ENCODE results near the gene TTLL1.
"Not testable (repeated sequence)": the region's sequence is repeated elsewhere in the genome, so short reads cannot be mapped to it uniquely, and the experiment has no call there.

The TTLL1 gene

GRCh38 chr22:42995654-42996053 is 93.5 kb downstream of the TTLL1 start:
- not testable (repeated sequence) for H3K27me3 ChIP-seq (replicated peaks; ENCODE audit: control insufficient read depth, insufficient read depth, low read length, poor library complexity, severe bottlenecking); H3K4me3 ChIP-seq (ENCODE audit: insufficient read depth, low read depth, low read length, poor library complexity, severe bottlenecking); H3K36me3 ChIP-seq (ENCODE audit: control insufficient read depth, insufficient read depth, low read length); H3K9me3 ChIP-seq (ENCODE audit: control insufficient read depth, low read length); H3K4me1 ChIP-seq (ENCODE audit: control insufficient read depth, insufficient read depth, low read length, poor library complexity, severe bottlenecking); H3K27ac ChIP-seq (ENCODE audit: insufficient read depth, low read length, poor library complexity, severe bottlenecking); DNase-seq

- no peak for DNase-seq
- Histone ChIP-seq H3K36me3 (ENCODE audit: control insufficient read depth, insufficient read depth, low read length) (peaks cover 3% of the 10 kb centered on the region), H3K4me3 (ENCODE audit: insufficient read depth, low read depth, low read length, poor library complexity, severe bottlenecking) (no peak overlapping the region), H3K4me1 (ENCODE audit: control insufficient read depth, insufficient read depth, low read length, poor library complexity, severe bottlenecking) (peaks cover 4% of the 10 kb centered on the region), H3K27ac (ENCODE audit: insufficient read depth, low read length, poor library complexity, severe bottlenecking) (no peak overlapping the region), H3K27me3 (replicated peaks; ENCODE audit: control insufficient read depth, insufficient read depth, low read length, poor library complexity, severe bottlenecking) (no peaks in the 10 kb centered on the region), H3K9me3 (ENCODE audit: control insufficient read depth, low read length) (no peaks in the 10 kb centered on the region)
These were observed 94.2 kb downstream of the TTLL1 start for GRCh38 chr22:42994917-42995562.

- Histone ChIP-seq H3K4me3 (ENCODE audit: insufficient read depth, low read depth, low read length, poor library complexity, severe bottlenecking) (no peak overlapping the region), H3K4me1 (ENCODE audit: control insufficient read depth, insufficient read depth, low read length, poor library complexity, severe bottlenecking) (peaks cover 4% of the 10 kb centered on the region), H3K9me3 (ENCODE audit: control insufficient read depth, low read length) (no peaks in the 10 kb centered on the region), H3K36me3 (ENCODE audit: control insufficient read depth, insufficient read depth, low read length) (peaks cover 3% of the 10 kb centered on the region), H3K27ac (ENCODE audit: insufficient read depth, low read length, poor library complexity, severe bottlenecking) (no peak overlapping the region), H3K27me3 (replicated peaks; ENCODE audit: control insufficient read depth, insufficient read depth, low read length, poor library complexity, severe bottlenecking) (no peaks in the 10 kb centered on the region)
- DNase-seq = no peak
These were observed 94.8 kb downstream of the TTLL1 start for GRCh38 chr22:42994276-42994916.

GRCh38 chr22:42993651-42994275 is 95.4 kb downstream of the TTLL1 start:
- Histone ChIP-seq H3K9me3 (ENCODE audit: control insufficient read depth, low read length) (no peaks in the 10 kb centered on the region), H3K4me3 (ENCODE audit: insufficient read depth, low read depth, low read length, poor library complexity, severe bottlenecking) (no peak overlapping the region), H3K4me1 (ENCODE audit: control insufficient read depth, insufficient read depth, low read length, poor library complexity, severe bottlenecking) (peaks cover 4% of the 10 kb centered on the region), H3K27ac (ENCODE audit: insufficient read depth, low read length, poor library complexity, severe bottlenecking) (no peak overlapping the region), H3K36me3 (ENCODE audit: control insufficient read depth, insufficient read depth, low read length) (peaks cover 3% of the 10 kb centered on the region), H3K27me3 (replicated peaks; ENCODE audit: control insufficient read depth, insufficient read depth, low read length, poor library complexity, severe bottlenecking) (no peaks in the 10 kb centered on the region)
- no peak for DNase-seq

DNA sequence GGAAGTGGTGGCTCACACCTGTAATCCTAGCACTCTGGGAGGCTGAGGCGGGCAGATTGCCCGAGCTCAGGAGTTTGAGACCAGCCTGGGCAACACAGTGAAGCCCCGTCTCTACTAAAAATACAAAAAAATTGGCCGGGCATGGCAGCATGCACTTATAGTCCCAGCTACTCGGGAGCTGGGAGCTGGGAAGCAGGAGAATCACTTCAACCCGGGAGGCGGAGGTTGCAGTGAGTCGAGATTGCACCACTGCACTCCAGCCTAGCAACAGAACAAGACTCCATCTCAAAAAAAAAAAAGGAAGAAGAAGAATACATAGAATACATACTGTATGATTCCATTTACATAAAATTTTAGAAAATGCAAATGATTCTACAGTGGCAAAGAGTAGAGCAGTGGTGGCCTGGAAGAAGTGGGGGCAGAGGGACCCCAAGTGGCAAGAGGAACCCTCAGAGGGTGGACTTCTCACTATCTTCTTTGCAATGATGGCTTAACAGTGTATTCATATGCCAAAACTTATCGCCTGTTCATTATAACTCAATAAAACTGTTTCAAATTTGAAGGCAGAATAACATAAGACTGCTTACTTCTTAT is 96.2 kb downstream of the TTLL1 start:
- DNase-seq = no peak
- Histone ChIP-seq H3K27ac (ENCODE audit: insufficient read depth, low read length, poor library complexity, severe bottlenecking) (no peak overlapping the region), H3K36me3 (ENCODE audit: control insufficient read depth, insufficient read depth, low read length) (peaks cover 6% of the 10 kb centered on the region), H3K27me3 (replicated peaks; ENCODE audit: control insufficient read depth, insufficient read depth, low read length, poor library complexity, severe bottlenecking) (no peaks in the 10 kb centered on the region), H3K4me1 (ENCODE audit: control insufficient read depth, insufficient read depth, low read length, poor library complexity, severe bottlenecking) (peaks cover 3% of the 10 kb centered on the region), H3K9me3 (ENCODE audit: control insufficient read depth, low read length) (no peaks in the 10 kb centered on the region), H3K4me3 (ENCODE audit: insufficient read depth, low read depth, low read length, poor library complexity, severe bottlenecking) (no peak overlapping the region)

GRCh38 chr22:42992092-42992491 is 97.1 kb downstream of the TTLL1 start:
- Histone ChIP-seq H3K4me1 (ENCODE audit: control insufficient read depth, insufficient read depth, low read length, poor library complexity, severe bottlenecking) (no peaks in the 10 kb centered on the region), H3K27ac (ENCODE audit: insufficient read depth, low read length, poor library complexity, severe bottlenecking) (no peak overlapping the region), H3K36me3 (ENCODE audit: control insufficient read depth, insufficient read depth, low read length) (peaks cover 6% of the 10 kb centered on the region), H3K9me3 (ENCODE audit: control insufficient read depth, low read length) (no peaks in the 10 kb centered on the region), H3K27me3 (replicated peaks; ENCODE audit: control insufficient read depth, insufficient read depth, low read length, poor library complexity, severe bottlenecking) (no peaks in the 10 kb centered on the region), H3K4me3 (ENCODE audit: insufficient read depth, low read depth, low read length, poor library complexity, severe bottlenecking) (no peak overlapping the region)
- DNase-seq = no peak

- Histone ChIP-seq H3K9me3 (ENCODE audit: control insufficient read depth, low read length) (no peaks in the 10 kb centered on the region), H3K4me3 (ENCODE audit: insufficient read depth, low read depth, low read length, poor library complexity, severe bottlenecking) (no peak overlapping the region), H3K36me3 (ENCODE audit: control insufficient read depth, insufficient read depth, low read length) (peaks cover 6% of the 10 kb centered on the region), H3K27me3 (replicated peaks; ENCODE audit: control insufficient read depth, insufficient read depth, low read length, poor library complexity, severe bottlenecking) (no peaks in the 10 kb centered on the region), H3K27ac (ENCODE audit: insufficient read depth, low read length, poor library complexity, severe bottlenecking) (no peak overlapping the region), H3K4me1 (ENCODE audit: control insufficient read depth, insufficient read depth, low read length, poor library complexity, severe bottlenecking) (no peaks in the 10 kb centered on the region)
- DNase-seq = no peak
These were observed 98.1 kb downstream of the TTLL1 start for GRCh38 chr22:42991010-42991651.

- H3K27ac ChIP-seq (ENCODE audit: insufficient read depth, low read length, poor library complexity, severe bottlenecking) = no peak overlapping the region
- no peak for DNase-seq
- no peak overlapping the region for H3K4me3 ChIP-seq (ENCODE audit: insufficient read depth, low read depth, low read length, poor library complexity, severe bottlenecking)
- no peaks in the 10 kb centered on the region for H3K4me1 ChIP-seq (ENCODE audit: control insufficient read depth, insufficient read depth, low read length, poor library complexity, severe bottlenecking)
- peaks cover 6% of the 10 kb centered on the region for H3K36me3 ChIP-seq (ENCODE audit: control insufficient read depth, insufficient read depth, low read length)
- H3K9me3 ChIP-seq (ENCODE audit: control insufficient read depth, low read length) = no peaks in the 10 kb centered on the region
- no peaks in the 10 kb centered on the region for H3K27me3 ChIP-seq (replicated peaks; ENCODE audit: control insufficient read depth, insufficient read depth, low read length, poor library complexity, severe bottlenecking)
These were observed 98.9 kb downstream of the TTLL1 start for GRCh38 chr22:42990131-42990838.

All from effector memory CD4-positive, alpha-beta T cell (primary cell).